ENCODE results near the gene SLC9A3.
A peak's percentile ranks its signal among the peaks of the same experiment; 100 is the strongest.

SLC9A3 gene

DNA sequence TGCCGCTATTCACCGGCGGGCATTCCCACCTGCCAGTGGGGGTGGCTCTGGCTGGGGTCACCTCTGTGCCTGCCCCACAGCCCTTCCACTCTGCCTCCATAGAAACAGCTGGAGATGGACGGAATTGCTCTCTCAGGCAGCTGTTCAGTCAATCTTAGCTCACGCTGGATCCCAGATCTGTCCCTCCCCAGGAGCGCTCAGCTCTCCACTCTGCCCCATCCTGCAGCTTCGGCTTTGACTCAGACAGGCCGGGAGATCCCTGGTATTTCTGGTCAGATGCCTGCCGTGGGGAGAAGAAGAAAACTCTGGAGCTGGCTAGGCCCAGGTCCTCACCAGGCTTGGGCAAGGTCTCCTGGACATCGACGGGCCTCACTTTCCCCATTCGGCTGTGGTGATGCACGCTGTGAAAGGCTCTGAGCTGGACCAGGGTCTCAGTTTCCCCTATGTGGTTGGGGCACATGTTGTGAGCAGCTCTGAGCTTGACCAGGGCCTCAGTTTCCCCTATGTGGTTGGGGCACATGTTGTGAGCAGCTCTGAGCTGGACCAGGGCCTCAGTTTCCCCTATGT, 7.6 kb upstream of the SLC9A3 start:
- H2BK15ac ChIP-seq (replicated peaks; ENCODE audit: low read depth), result no peak overlapping the region
- no peak overlapping the region for H3K4me2 ChIP-seq (ENCODE audit: low read length)
- WGBS (ENCODE audit: extremely low coverage, insufficient coverage, low lambda C conversion rate), result no CpG with 5 or more reads among the region's 13 CpGs

GRCh38 chr5:531101-531748, 7.0 kb upstream of the SLC9A3 start:
- no peak overlapping the region for H3K18ac ChIP-seq (ENCODE audit: low read length)
- H3K4me3 ChIP-seq (ENCODE audit: low read length), result no peak overlapping the region
- H4K8ac ChIP-seq (ENCODE audit: low read depth, low read length), result no peak overlapping the region
- peaks cover 21% of the 10 kb centered on the region for H3K27me3 ChIP-seq (ENCODE audit: insufficient read depth, low read length, poor library complexity)
- no peak overlapping the region for H3K4me2 ChIP-seq (ENCODE audit: low read length)
- peak; percentile 37 for DNase-seq
- H3K9ac ChIP-seq (ENCODE audit: low read length), result no peak overlapping the region
- no peak overlapping the region for H2BK120ac ChIP-seq (ENCODE audit: low read depth, low read length)
- no peaks in the 10 kb centered on the region for H3K79me2 ChIP-seq (ENCODE audit: control insufficient read depth, insufficient read depth, low read length)
- no peak overlapping the region for H3K23ac ChIP-seq (ENCODE audit: low read length)
- no CpG with 5 or more reads among the region's 25 CpGs for WGBS (ENCODE audit: extremely low coverage, insufficient coverage, low lambda C conversion rate)
- H3K4ac ChIP-seq (ENCODE audit: low read depth, low read length), result no peak overlapping the region
- H2AK5ac ChIP-seq (ENCODE audit: low read length), result no peak overlapping the region
- H3K36me3 ChIP-seq (ENCODE audit: control insufficient read depth, insufficient read depth, low read length), result no peaks in the 10 kb centered on the region
- H3K4me1 ChIP-seq (ENCODE audit: control insufficient read depth, low read depth, low read length), result no peaks in the 10 kb centered on the region
- no peak overlapping the region for H3K56ac ChIP-seq (ENCODE audit: low read length)
- H4K5ac ChIP-seq (ENCODE audit: low read length), result no peak overlapping the region
- H3K27ac ChIP-seq (ENCODE audit: low read depth, low read length), result no peak overlapping the region
- no peak overlapping the region for H2BK5ac ChIP-seq (ENCODE audit: low read length)
- no peaks in the 10 kb centered on the region for H3K79me1 ChIP-seq (ENCODE audit: low read length)
- H2BK15ac ChIP-seq (replicated peaks; ENCODE audit: low read depth), result no peak overlapping the region

More for the DNA sequence above, 7.6 kb upstream of the SLC9A3 start:
- H2BK120ac ChIP-seq (ENCODE audit: low read depth, low read length), result no peak overlapping the region
- no peaks in the 10 kb centered on the region for H3K36me3 ChIP-seq (ENCODE audit: control insufficient read depth, insufficient read depth, low read length)
- DNase-seq, result no peak
- peaks cover 19% of the 10 kb centered on the region for H3K27me3 ChIP-seq (ENCODE audit: insufficient read depth, low read length, poor library complexity)
- no peak overlapping the region for H3K56ac ChIP-seq (ENCODE audit: low read length)
- no peak overlapping the region for H2AK5ac ChIP-seq (ENCODE audit: low read length)
- H3K4me1 ChIP-seq (ENCODE audit: control insufficient read depth, low read depth, low read length), result no peaks in the 10 kb centered on the region
- H4K8ac ChIP-seq (ENCODE audit: low read depth, low read length), result no peak overlapping the region
- H3K4ac ChIP-seq (ENCODE audit: low read depth, low read length), result no peak overlapping the region
- no peaks in the 10 kb centered on the region for H3K79me1 ChIP-seq (ENCODE audit: low read length)
- no peak overlapping the region for H2BK5ac ChIP-seq (ENCODE audit: low read length)
- H3K79me2 ChIP-seq (ENCODE audit: control insufficient read depth, insufficient read depth, low read length), result no peaks in the 10 kb centered on the region
- no peak overlapping the region for H3K9ac ChIP-seq (ENCODE audit: low read length)
- no peak overlapping the region for H3K23ac ChIP-seq (ENCODE audit: low read length)
- H3K18ac ChIP-seq (ENCODE audit: low read length), result no peak overlapping the region
- H3K4me3 ChIP-seq (ENCODE audit: low read length), result no peak overlapping the region
- H4K5ac ChIP-seq (ENCODE audit: low read length), result no peak overlapping the region
- no peak overlapping the region for H3K27ac ChIP-seq (ENCODE audit: low read depth, low read length)

DNA sequence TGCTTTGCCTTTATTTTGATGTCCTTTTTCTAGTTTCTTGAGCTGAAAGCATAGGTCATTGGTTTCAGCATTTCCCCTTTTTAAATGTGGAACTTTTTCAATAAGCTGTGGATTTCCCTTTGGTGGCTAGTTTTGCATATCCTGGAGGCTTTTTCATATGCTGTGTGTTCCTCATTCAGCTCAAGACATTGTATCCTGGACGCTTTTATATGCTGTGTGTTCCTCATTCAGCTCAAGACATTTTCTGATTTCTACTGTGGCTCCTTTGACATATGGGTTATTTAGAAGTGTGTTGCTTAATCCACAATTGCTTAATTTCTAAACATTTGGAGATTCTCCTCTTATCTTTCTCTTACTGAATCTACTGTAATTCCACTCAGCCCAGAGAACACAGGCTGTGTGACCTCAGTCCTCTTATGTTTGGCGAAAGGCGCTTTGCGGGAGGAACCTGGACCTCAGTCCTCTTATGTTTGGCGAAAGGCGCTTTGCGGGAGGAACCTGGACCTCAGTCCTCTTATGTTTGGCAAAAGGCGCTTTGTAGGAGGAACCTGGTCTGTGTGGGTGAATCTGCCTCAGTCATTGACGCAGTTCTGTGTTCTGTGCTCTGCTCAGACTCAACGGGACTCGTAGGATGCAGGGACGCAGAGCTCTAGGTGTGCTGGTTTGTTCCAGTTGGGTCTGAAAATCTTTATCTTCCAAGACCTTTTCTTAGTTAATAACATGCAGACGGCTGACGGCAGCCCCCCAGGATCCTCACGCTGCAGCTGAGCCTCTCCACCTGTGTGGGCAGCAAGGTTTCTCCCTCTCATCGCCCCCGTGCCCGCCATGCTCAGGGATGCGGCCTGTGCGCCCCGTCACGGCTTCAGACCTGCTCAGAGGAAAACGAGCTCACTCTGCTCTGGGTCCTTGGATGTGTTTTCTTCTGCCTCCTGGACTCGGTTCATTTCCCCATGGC, 6.0 kb upstream of the SLC9A3 start:
- Histone ChIP-seq H3K4me1 (ENCODE audit: control insufficient read depth, low read depth, low read length) (no peaks in the 10 kb centered on the region), H3K79me1 (ENCODE audit: low read length) (no peaks in the 10 kb centered on the region), H3K4ac (ENCODE audit: low read depth, low read length) (no peak overlapping the region), H3K27me3 (ENCODE audit: insufficient read depth, low read length, poor library complexity) (peaks cover 31% of the 10 kb centered on the region), H3K79me2 (ENCODE audit: control insufficient read depth, insufficient read depth, low read length) (no peaks in the 10 kb centered on the region), H3K4me3 (ENCODE audit: low read length) (no peak overlapping the region), H3K4me2 (ENCODE audit: low read length) (no peak overlapping the region), H2BK5ac (ENCODE audit: low read length) (no peak overlapping the region), H4K8ac (ENCODE audit: low read depth, low read length) (no peak overlapping the region), H3K56ac (ENCODE audit: low read length) (no peak overlapping the region), H3K18ac (ENCODE audit: low read length) (no peak overlapping the region), H2BK120ac (ENCODE audit: low read depth, low read length) (no peak overlapping the region), H2AK5ac (ENCODE audit: low read length) (no peak overlapping the region), H3K27ac (ENCODE audit: low read depth, low read length) (no peak overlapping the region), H4K5ac (ENCODE audit: low read length) (no peak overlapping the region), H2BK15ac (replicated peaks; ENCODE audit: low read depth) (no peak overlapping the region), H3K23ac (ENCODE audit: low read length) (no peak overlapping the region), H3K9ac (ENCODE audit: low read length) (no peak overlapping the region), H3K36me3 (ENCODE audit: control insufficient read depth, insufficient read depth, low read length) (no peaks in the 10 kb centered on the region)
- no peak for DNase-seq
- WGBS (ENCODE audit: extremely low coverage, insufficient coverage, low lambda C conversion rate), result no CpG with 5 or more reads among the region's 24 CpGs

GRCh38 chr5:528629-529511, 4.6 kb upstream of the SLC9A3 start:
- Histone ChIP-seq H2BK5ac (ENCODE audit: low read length) (no peak overlapping the region), H3K56ac (ENCODE audit: low read length) (no peak overlapping the region), H2AK5ac (ENCODE audit: low read length) (no peak overlapping the region), H2BK15ac (replicated peaks; ENCODE audit: low read depth) (no peak overlapping the region), H3K79me1 (ENCODE audit: low read length) (no peaks in the 10 kb centered on the region), H3K27me3 (ENCODE audit: insufficient read depth, low read length, poor library complexity) (peaks cover 42% of the 10 kb centered on the region), H3K4ac (ENCODE audit: low read depth, low read length) (no peak overlapping the region), H3K23ac (ENCODE audit: low read length) (no peak overlapping the region), H3K36me3 (ENCODE audit: control insufficient read depth, insufficient read depth, low read length) (no peaks in the 10 kb centered on the region), H2BK120ac (ENCODE audit: low read depth, low read length) (no peak overlapping the region), H3K79me2 (ENCODE audit: control insufficient read depth, insufficient read depth, low read length) (no peaks in the 10 kb centered on the region), H3K4me3 (ENCODE audit: low read length) (no peak overlapping the region), H3K27ac (ENCODE audit: low read depth, low read length) (no peak overlapping the region), H3K18ac (ENCODE audit: low read length) (no peak overlapping the region), H4K8ac (ENCODE audit: low read depth, low read length) (no peak overlapping the region), H3K9ac (ENCODE audit: low read length) (no peak overlapping the region), H4K5ac (ENCODE audit: low read length) (no peak overlapping the region), H3K4me1 (ENCODE audit: control insufficient read depth, low read depth, low read length) (no peaks in the 10 kb centered on the region), H3K4me2 (ENCODE audit: low read length) (no peak overlapping the region)
- peak; percentile 14 for DNase-seq
- no CpG with 5 or more reads among the region's 55 CpGs for WGBS (ENCODE audit: extremely low coverage, insufficient coverage, low lambda C conversion rate)
